Spleen (tissue), 11 donors: ENCODE data around the gene R3HDML. TPM values are rescaled to one million over a fixed set of nuclear protein-coding genes. Genes with fewer than 3 reads are reported as not detected.
"Not testable (repeated sequence)": the region's sequence is repeated elsewhere in the genome, so short reads cannot be mapped to it uniquely, and the experiment has no call there.

ENCODE experiments used
- DNase-seq: peaks from one replicate; pipeline ENCODE4 v3.0.0-alpha.2; 2020
- H3K27ac ChIP-seq, 8 donors: fragments of 200-600 bp; sonication (generic) in 7 of 8; 1 replicate in 4 of 8; 2 replicates in 4 of 8; pipeline versions ENCODE4 v1.5.0 to v1.8.0; 2016 to 2021; ENCODE audit warnings: inconsistent platforms in 4 of 8, mild to moderate bottlenecking in 4 of 8, moderate library complexity in 1 of 8
- H3K27me3 ChIP-seq, 7 donors: fragments of 200-600 bp; sonication (generic) in 6 of 7; replicated peaks in 1 of 7; 1 replicate in 4 of 7; 2 replicates in 3 of 7; pipeline versions ENCODE4 v1.5.0 to v1.8.0; 2016 to 2021; ENCODE audit warnings: inconsistent platforms in 3 of 7, mild to moderate bottlenecking in 1 of 7
- H3K36me3 ChIP-seq, 6 donors: fragments of 200-600 bp; sonication (generic) in 5 of 6; 1 replicate in 4 of 6; 2 replicates in 2 of 6; pipeline versions ENCODE4 v1.5.0 to v1.8.0; 2016 to 2021; ENCODE audit warnings: inconsistent platforms in 2 of 6
- H3K4me1 ChIP-seq, 6 donors: fragments of 200-600 bp; sonication (generic) in 5 of 6; 1 replicate in 3 of 6; 2 replicates in 3 of 6; pipeline versions ENCODE4 v1.5.0 to v1.8.0; 2016 to 2021; ENCODE audit warnings: inconsistent platforms in 3 of 6
- H3K4me3 ChIP-seq, 8 donors: fragments of 200-600 bp; sonication (generic) in 7 of 8; 1 replicate in 4 of 8; 2 replicates in 4 of 8; pipeline versions ENCODE4 v1.5.0 to v1.8.0; 2016 to 2021; ENCODE audit warnings: inconsistent platforms in 4 of 8, mild to moderate bottlenecking in 4 of 8, moderate library complexity in 2 of 8
- H3K9me3 ChIP-seq, 8 donors: fragments of 200-600 bp; sonication (generic) in 7 of 8; 1 replicate in 4 of 8; 2 replicates in 4 of 8; pipeline versions ENCODE4 v1.5.0 to v1.8.0; 2016 to 2021; ENCODE audit warnings: inconsistent platforms in 4 of 8
- CTCF ChIP-seq, 11 experiments: fragments of 200-600 bp in 7 of 11; fragments of 450-650 bp in 4 of 11; sonication (generic) in 4 of 11; IDR thresholded peaks in 8 of 11; conservative IDR thresholded peaks in 3 of 11; 1 replicate in 7 of 11; 2 replicates in 4 of 11; pipeline versions ENCODE4 v1.4.0 to v1.8.0; 2016 to 2021; ENCODE audit warnings: antibody characterized with exemption in 11 of 11, inconsistent platforms in 4 of 11, mild to moderate bottlenecking in 1 of 11
- POLR2A ChIP-seq, 3 donors: fragments of 450-650 bp; IDR thresholded peaks; one replicate each; pipeline ENCODE4 v1.5.1; 2017; ENCODE audit warnings: antibody characterized with exemption in 3 of 3, mild to moderate bottlenecking in 1 of 3
- POLR2AphosphoS5 ChIP-seq, 3 donors: sonication (generic); formaldehyde crosslinking; IDR thresholded peaks; one replicate each; pipeline ENCODE4 v1.5.1; 2017; ENCODE audit warnings: antibody characterized with exemption in 3 of 3
- WGBS, 5 donors: extraction: QIAGEN DNeasy Blood & Tissue Kit in 3 of 5; methylation state at CpG; one replicate each; pipeline versions ENCODE4 v1.1.5 to v1.1.7; 2013 to 2018; 5-methylcytosine and 5-hydroxymethylcytosine counted together
- intact Hi-C: fragments of 100-400 bp; cut with DNase I; formaldehyde crosslinking; loops from one replicate; pipeline ENCODE4 v1.15.0; 2023; ENCODE audit warnings: low total_unique reads
- polyA plus RNA-seq, 3 donors: library from polyadenylated mRNA; stranded (reverse); fragments of 200-250 nt; gene quantifications; one replicate each; pipeline ENCODE4 v1.2.1, GENCODE V29; 2013
- total RNA-seq, 7 donors: library from RNA; depleted of rRNA in 3 of 7; stranded (reverse); fragments of >200 nt in 3 of 7; fragmentation: NEBNext Ultra II Directional in 4 of 7; extraction: Animal tissue kit (Norgen Biotek cat#: 25700) in 4 of 7; gene quantifications; one replicate each; pipeline versions ENCODE4 v1.1.0 to v1.2.1, GENCODE V29; 2016 to 2021
- donor health status: healthy with polysubstance abuse.
- donor health status: DM: no; HTN: no; CAD: no; lungs with moderate emphysema.
- donor health status: DM: no; HTN: no; CAD: no.
- donor health status: Bipolar disorder and iron deficiency.
- donor health status: healthy.
- donor health status: DM: no; HTN: no; CAD: no.
- donor health status: DM: yes; HTN: yes; CAD: no.

R3HDML gene
- total and polyA plus RNA-seq, 10 donors = not detected

GRCh38 chr20:44344723-44345122 lies 7.9 kb downstream of the R3HDML start:
- Histone ChIP-seq H3K27me3 (peaks cover 0 to 5% (median 0%) of the 10 kb centered on the region in 7 donors), H3K36me3 (no peaks in the 10 kb centered on the region), H3K4me1 (peaks cover 0 to 4% (median 0%) of the 10 kb centered on the region in 6 donors), H3K9me3 (no peaks in the 10 kb centered on the region), H3K4me3 (no peak overlapping the region), H3K27ac (no peak overlapping the region)
- DNase-seq = no peak
- intact Hi-C loops = no loop called here
- no peak for TF ChIP-seq CTCF (IDR thresholded peaks at IDR 0.05 in 8 of 11, conservative IDR thresholded peaks at IDR 0.05 in 3 of 11)
- no peak for TF ChIP-seq POLR2A (IDR thresholded peaks at IDR 0.05)
- no peak for TF ChIP-seq POLR2AphosphoS5 (IDR thresholded peaks at IDR 0.05)
- WGBS, 5 donors = 69 to 84% (median 79%) methylated on average over 4 of the region's 4 CpGs

GRCh38 chr20:44345147-44345546 lies 8.3 kb downstream of the R3HDML start:
- 86 to 96% (median 93%) methylated on average over 7 to 8 of the region's 8 CpGs for WGBS, 5 donors
- no peak overlapping the region for H3K27ac ChIP-seq
- DNase-seq = no peak
- H3K9me3 ChIP-seq = no peaks in the 10 kb centered on the region
- intact Hi-C loops = no loop called here
- H3K27me3 ChIP-seq = peaks cover 0 to 6% (median 0%) of the 10 kb centered on the region in 7 donors
- TF ChIP-seq POLR2AphosphoS5 (IDR thresholded peaks at IDR 0.05) (no peak), CTCF (IDR thresholded peaks at IDR 0.05 in 8 of 11, conservative IDR thresholded peaks at IDR 0.05 in 3 of 11) (no peak), POLR2A (IDR thresholded peaks at IDR 0.05) (no peak)
- no peak overlapping the region for H3K4me3 ChIP-seq
- H3K36me3 ChIP-seq = no peaks in the 10 kb centered on the region
- peaks cover 0 to 4% (median 0%) of the 10 kb centered on the region in 6 donors for H3K4me1 ChIP-seq

- H3K4me1 ChIP-seq, H3K9me3 ChIP-seq, H3K36me3 ChIP-seq, H3K27ac ChIP-seq, H3K27me3 ChIP-seq, H3K4me3 ChIP-seq, intact Hi-C loops, DNase-seq: not testable (repeated sequence)
- WGBS, 5 donors = 87 to 94% (median 93%) methylated on average over 10 of the region's 10 CpGs
These were observed 9.1 kb downstream of the R3HDML start for GRCh38 chr20:44345941-44346340.

- 80 to 90% (median 87%) methylated on average over 4 of the region's 4 CpGs for WGBS, 5 donors
- Histone ChIP-seq H3K9me3 (no peaks in the 10 kb centered on the region), H3K4me3 (no peak overlapping the region), H3K27me3 (peaks cover 0 to 8% (median 0%) of the 10 kb centered on the region in 7 donors), H3K4me1 (peaks cover 0 to 2% (median 0%) of the 10 kb centered on the region in 6 donors), H3K36me3 (no peaks in the 10 kb centered on the region), H3K27ac (no peak overlapping the region)
- DNase-seq = no peak
- intact Hi-C loops = no loop called here
- TF ChIP-seq POLR2A (IDR thresholded peaks at IDR 0.05) (no peak), POLR2AphosphoS5 (IDR thresholded peaks at IDR 0.05) (no peak), CTCF (IDR thresholded peaks at IDR 0.05 in 8 of 11, conservative IDR thresholded peaks at IDR 0.05 in 3 of 11) (no peak)
These were observed 11.4 kb downstream of the R3HDML start for GRCh38 chr20:44348168-44348659.

GRCh38 chr20:44349349-44349748 lies 12.5 kb downstream of the R3HDML start:
- H3K36me3 ChIP-seq = no peaks in the 10 kb centered on the region
- peaks cover 0 to 7% (median 0%) of the 10 kb centered on the region in 7 donors for H3K27me3 ChIP-seq
- 75 to 86% (median 76%) methylated on average over 3 of the region's 3 CpGs for WGBS, 5 donors
- no peak for DNase-seq
- intact Hi-C loops = no loop called here
- H3K4me3 ChIP-seq = no peak overlapping the region
- no peak for TF ChIP-seq POLR2A (IDR thresholded peaks at IDR 0.05)
- no peak for TF ChIP-seq CTCF (IDR thresholded peaks at IDR 0.05 in 8 of 11, conservative IDR thresholded peaks at IDR 0.05 in 3 of 11)
- TF ChIP-seq POLR2AphosphoS5 (IDR thresholded peaks at IDR 0.05) = no peak
- H3K4me1 ChIP-seq = no peaks in the 10 kb centered on the region
- H3K27ac ChIP-seq = no peak overlapping the region
- H3K9me3 ChIP-seq = no peaks in the 10 kb centered on the region
